Endothelial cell of umbilical vein (primary cell): ENCODE measurements around the gene RAP1GAP. TPM values are rescaled to one million over a fixed set of nuclear protein-coding genes. Genes with fewer than 3 reads are reported as not detected.

Source experiments
- BruUV-seq: library from RNA; stranded (reverse); fragments of 400-500 nt; replicated peaks from 2 replicates; lab custom pipeline; 2021; lab: Mats Ljungman, UMichigan
- CTCF ChIA-PET: fragments of 300-600, 350-600 bp; sonication (Branson Sonifier 250); formaldehyde crosslinking; loops from one replicate; lab custom pipeline; 2021; ENCODE audit warnings: antibody characterized with exemption, inconsistent platforms; lab: Charles Lee
- POLR2A ChIA-PET: fragments of 300-600, 350-600 bp; sonication (Branson Sonifier 250); formaldehyde crosslinking; loops from one replicate; lab custom pipeline; 2021; ENCODE audit warnings: antibody characterized with exemption, inconsistent platforms; lab: Charles Lee
- DNase-seq: peaks from one replicate; pipeline ENCODE4 v3.0.0-alpha.2; 2011; ENCODE audit warnings: low read depth, low spot score
- FAIRE-seq: peaks from 2 replicates; lab custom pipeline; 2011; peaks lifted over from hg19 to GRCh38; lab: Jason Lieb, UNC
- H2AFZ ChIP-seq: 2 replicates; pipeline ENCODE4 v1.6.0; 2012; ENCODE audit warnings: low read depth, low read length, control low read depth, inconsistent platforms
- H3K27ac ChIP-seq: 2 replicates; pipeline ENCODE4 v1.5.1; 2011; ENCODE audit warnings: low read depth, mild to moderate bottlenecking, control low read depth, low read length, moderate library complexity; ENCODE audit not compliant: insufficient read depth
- H3K27me3 ChIP-seq, 2 experiments: 2 replicates each; pipeline versions ENCODE4 v1.6.0 to v1.6.1; 2011; ENCODE audit warnings: low read length in 2 of 2, mixed read lengths in 1 of 2; ENCODE audit not compliant: control insufficient read depth in 2 of 2, insufficient read depth in 2 of 2
- H3K36me3 ChIP-seq, 2 experiments: 2 replicates in 1 of 2; 3 replicates in 1 of 2; pipeline ENCODE4 v1.5.1; 2011; ENCODE audit warnings: low read length in 2 of 2, mild to moderate bottlenecking in 1 of 2, moderate library complexity in 1 of 2; ENCODE audit not compliant: control insufficient read depth in 2 of 2, insufficient read depth in 2 of 2; ENCODE audit errors: extremely low read depth in 1 of 2
- H3K4me1 ChIP-seq: 3 replicates; pipeline ENCODE4 v1.5.1; 2011; ENCODE audit warnings: mild to moderate bottlenecking, low read length; ENCODE audit not compliant: control insufficient read depth, insufficient read depth; ENCODE audit errors: extremely low read depth
- H3K4me2 ChIP-seq: 2 replicates; pipeline ENCODE4 v1.6.1; 2011; ENCODE audit warnings: low read length, control low read depth, mixed read lengths; ENCODE audit not compliant: insufficient read depth
- H3K4me3 ChIP-seq, 3 experiments: fragments of 200-600 bp in 1 of 3; sonication (generic), shearing (Covaris generic) in 1 of 3; replicated peaks in 1 of 3; 2 replicates each; pipeline ENCODE4 v1.5.1; 2011 to 2016; ENCODE audit warnings: control low read depth in 3 of 3, low read length in 3 of 3, mild to moderate bottlenecking in 2 of 3, inconsistent platforms in 1 of 3, low read depth in 1 of 3, moderate library complexity in 1 of 3; ENCODE audit not compliant: insufficient read depth in 1 of 3
- H3K79me2 ChIP-seq: 2 replicates; pipeline ENCODE4 v1.6.0; 2012; ENCODE audit warnings: low read length, inconsistent platforms; ENCODE audit not compliant: control insufficient read depth, insufficient read depth
- H3K9ac ChIP-seq: replicated peaks from 2 replicates; pipeline ENCODE3; 2011; ENCODE audit warnings: low read length, control low read depth; ENCODE audit not compliant: insufficient read depth; ENCODE audit errors: extremely low read depth
- H3K9me1 ChIP-seq: replicated peaks from 3 replicates; pipeline ENCODE4 v1.6.0; 2011; ENCODE audit warnings: mild to moderate bottlenecking, low read length; ENCODE audit not compliant: control insufficient read depth, insufficient read depth; ENCODE audit errors: extremely low read depth
- H3K9me3 ChIP-seq: replicated peaks from 2 replicates; pipeline ENCODE4 v1.5.1; 2012; ENCODE audit warnings: low read length, inconsistent platforms; ENCODE audit not compliant: control insufficient read depth, insufficient read depth
- H4K20me1 ChIP-seq: replicated peaks from 2 replicates; pipeline ENCODE3; 2011; ENCODE audit warnings: mild to moderate bottlenecking, low read length; ENCODE audit not compliant: control insufficient read depth, insufficient read depth; ENCODE audit errors: extremely low read depth
- EZH2 ChIP-seq: IDR thresholded peaks from 2 replicates; pipeline ENCODE4 v1.6.1; 2012; ENCODE audit warnings: borderline replicate concordance, low read depth, mild to moderate bottlenecking, moderate library complexity, low read length, inconsistent platforms; ENCODE audit not compliant: severe bottlenecking
- FOS ChIP-seq: IDR thresholded peaks from 2 replicates; pipeline ENCODE4 v1.6.1; 2011; ENCODE audit warnings: mild to moderate bottlenecking, low read length, moderate library complexity, borderline replicate concordance; ENCODE audit not compliant: insufficient read depth
- GATA2 ChIP-seq: IDR thresholded peaks from 2 replicates; pipeline ENCODE4 v1.7.0; 2011; ENCODE audit warnings: low read depth, mild to moderate bottlenecking, moderate library complexity, mixed read lengths, low read length; ENCODE audit not compliant: insufficient read length, insufficient read depth
- JUN ChIP-seq: IDR thresholded peaks from 2 replicates; pipeline ENCODE4 v1.6.1; 2011; ENCODE audit warnings: borderline replicate concordance, low read depth; ENCODE audit not compliant: insufficient read length, insufficient read depth
- MYC ChIP-seq: IDR thresholded peaks from one replicate; pipeline ENCODE4 v1.6.1; 2011; ENCODE audit warnings: mild to moderate bottlenecking, low read depth, low read length
- POLR2A ChIP-seq: IDR thresholded peaks from 2 replicates; pipeline ENCODE4 v1.6.1; 2012; ENCODE audit warnings: low read depth, mild to moderate bottlenecking, control low read depth, low read length
- POLR2AphosphoS5 ChIP-seq: IDR thresholded peaks from 2 replicates; pipeline ENCODE4 v1.6.1; 2012; ENCODE audit warnings: low read depth, mild to moderate bottlenecking, control low read depth, low read length, moderate library complexity; ENCODE audit not compliant: insufficient read depth
- dilution Hi-C: fragments of 300-500 bp; cut with MboI; formaldehyde crosslinking; loops from one replicate; pipeline ENCODE4 v1.15.0; 2019; ENCODE audit warnings: low sequenced_read_pairs; ENCODE audit not compliant: extremely low pct_ligation_motif_present
- intact Hi-C: fragments of 100-400 bp; cut with micrococcal nuclease; formaldehyde crosslinking; loops from one replicate; pipeline ENCODE4 v1.10.0; 2022
- polyA plus RNA-seq, 4 experiments: library from polyadenylated mRNA; depleted of rRNA in 3 of 4; stranded (reverse) in 3 of 4; unstranded in 1 of 4; fragments of >200 nt; gene quantifications; 2 replicates each; pipeline versions ENCODE4 v1.2.1 to v1.2.3, GENCODE V29; 2011 to 2012; ENCODE audit warnings: missing spikeins in 1 of 4
- total RNA-seq: library from RNA; stranded (reverse); gene quantifications from 2 replicates; pipeline ENCODE4 v1.2.3, GENCODE V29; 2021
- TF ChIP-seq, protein P1 (sequence below), 2 donors: IDR thresholded peaks; 1 replicate in 1 of 2; 2 replicates in 1 of 2; pipeline ENCODE4 v1.5.1; 2011; ENCODE audit warnings: low read length in 2 of 2, mild to moderate bottlenecking in 2 of 2, moderate library complexity in 2 of 2, control low read depth in 1 of 2, inconsistent platforms in 1 of 2, low read depth in 1 of 2; ENCODE audit not compliant: insufficient read depth in 1 of 2; ENCODE audit errors: extremely low read depth in 1 of 2
- TF ChIP-seq, protein P2 (sequence below): IDR thresholded peaks from 2 replicates; pipeline ENCODE4 v1.6.1; 2011; ENCODE audit not compliant: insufficient read depth, insufficient read length

The RAP1GAP gene
- total and polyA plus RNA-seq, 2 donors (not counting 3 experiments of a cell fraction or from before 2014, with no cell fraction given), result 0.07 to 0.20 TPM

DNA sequence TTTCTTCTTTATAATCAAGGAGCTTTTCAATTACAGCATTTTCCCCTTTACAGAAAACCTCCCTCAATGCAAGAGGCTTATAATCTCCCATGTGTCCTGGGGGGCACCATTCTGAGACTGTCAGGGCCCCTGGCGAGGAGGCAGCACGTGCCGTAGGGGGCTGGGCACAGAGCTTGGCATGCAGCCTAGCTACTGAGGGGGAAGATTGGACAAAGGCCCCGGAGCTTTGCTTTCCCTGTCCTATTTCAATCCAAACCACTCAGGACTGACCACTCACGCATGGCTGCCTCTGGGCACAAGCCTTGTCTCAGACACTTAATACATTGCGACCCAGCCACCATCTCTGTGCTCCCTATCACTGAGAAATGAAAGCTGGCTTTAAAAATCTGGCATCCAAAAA, 2.8 kb upstream of the RAP1GAP start:
- ChIA-PET CTCF (interaction anchor here (1.3 kb wide), 2 partner anchors 8 to 10 kb away, joined by 3 read pairs; no protein-coding TSS in a partner anchor), POLR2A (no interaction called here)
- no peak for TF ChIP-seq POLR2A
- no peak for TF ChIP-seq EZH2
- no peak for TF ChIP-seq MYC
- TF ChIP-seq, protein P1, sequence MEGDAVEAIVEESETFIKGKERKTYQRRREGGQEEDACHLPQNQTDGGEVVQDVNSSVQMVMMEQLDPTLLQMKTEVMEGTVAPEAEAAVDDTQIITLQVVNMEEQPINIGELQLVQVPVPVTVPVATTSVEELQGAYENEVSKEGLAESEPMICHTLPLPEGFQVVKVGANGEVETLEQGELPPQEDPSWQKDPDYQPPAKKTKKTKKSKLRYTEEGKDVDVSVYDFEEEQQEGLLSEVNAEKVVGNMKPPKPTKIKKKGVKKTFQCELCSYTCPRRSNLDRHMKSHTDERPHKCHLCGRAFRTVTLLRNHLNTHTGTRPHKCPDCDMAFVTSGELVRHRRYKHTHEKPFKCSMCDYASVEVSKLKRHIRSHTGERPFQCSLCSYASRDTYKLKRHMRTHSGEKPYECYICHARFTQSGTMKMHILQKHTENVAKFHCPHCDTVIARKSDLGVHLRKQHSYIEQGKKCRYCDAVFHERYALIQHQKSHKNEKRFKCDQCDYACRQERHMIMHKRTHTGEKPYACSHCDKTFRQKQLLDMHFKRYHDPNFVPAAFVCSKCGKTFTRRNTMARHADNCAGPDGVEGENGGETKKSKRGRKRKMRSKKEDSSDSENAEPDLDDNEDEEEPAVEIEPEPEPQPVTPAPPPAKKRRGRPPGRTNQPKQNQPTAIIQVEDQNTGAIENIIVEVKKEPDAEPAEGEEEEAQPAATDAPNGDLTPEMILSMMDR (IDR thresholded peaks at IDR 0.05; ENCODE audit: extremely low read depth in 1 of 2, insufficient read depth in 1 of 2, low read depth in 1 of 2, low read length in 2 of 2), result no peak
- TF ChIP-seq GATA2, result no peak
- TF ChIP-seq POLR2AphosphoS5, result no peak
- TF ChIP-seq, protein P2, sequence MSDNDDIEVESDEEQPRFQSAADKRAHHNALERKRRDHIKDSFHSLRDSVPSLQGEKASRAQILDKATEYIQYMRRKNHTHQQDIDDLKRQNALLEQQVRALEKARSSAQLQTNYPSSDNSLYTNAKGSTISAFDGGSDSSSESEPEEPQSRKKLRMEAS, result no peak
- TF ChIP-seq JUN, result no peak
- TF ChIP-seq FOS, result no peak
- Histone ChIP-seq H3K79me2 (no peaks in the 10 kb centered on the region), H3K9me1 (no peaks in the 10 kb centered on the region), H3K4me2 (no peak overlapping the region), H3K9me3 (no peaks in the 10 kb centered on the region), H3K27ac (no peak overlapping the region), H3K4me1 (peaks cover 12% of the 10 kb centered on the region), H3K9ac (no peak overlapping the region), H2AFZ (no peak overlapping the region), H3K27me3 (peaks cover 17 to 27% of the 10 kb centered on the region in 2 experiments), H3K36me3 (peaks cover 0 to 2% of the 10 kb centered on the region in 2 experiments), H3K4me3 (no peak overlapping the region), H4K20me1 (no peaks in the 10 kb centered on the region)
- intact Hi-C loops, result no loop called here
- no TSS peak for BruUV-seq
- FAIRE-seq (no peak), DNase-seq (no peak)
- dilution Hi-C loops, result no loop called here
